Fibroblast of pulmonary artery (primary cell): ENCODE measurements around the gene NKD2.
"Not testable (repeated sequence)": the region's sequence is repeated elsewhere in the genome, so short reads cannot be mapped to it uniquely, and the experiment has no call there.

ENCODE experiments used
- DNase-seq: peaks from one replicate; pipeline ENCODE4 v3.0.0-alpha.2; 2010; ENCODE audit warnings: low read depth
- H3K4me3 ChIP-seq: replicated peaks from 2 replicates; pipeline ENCODE4 v1.5.1; 2011; ENCODE audit warnings: low read depth, mild to moderate bottlenecking, control low read depth, low read length, moderate library complexity
- CTCF ChIP-seq: IDR thresholded peaks from 2 replicates; pipeline ENCODE4 v1.5.1; 2011; ENCODE audit warnings: mild to moderate bottlenecking, control low read depth, low read length, inconsistent platforms; ENCODE audit errors: missing control alignments

NKD2 gene

GRCh38 chr5:1017691-1018455 is 9.3 kb downstream of the NKD2 start:
- no peak for TF ChIP-seq CTCF
- H3K4me3 ChIP-seq = no peak overlapping the region

GRCh38 chr5:1018596-1018995 is 10.0 kb downstream of the NKD2 start:
- no peak for DNase-seq
- H3K4me3 ChIP-seq = no peak overlapping the region
- no peak for TF ChIP-seq CTCF

More at GRCh38 chr5:1017691-1018455, 9.3 kb downstream of the NKD2 start:
- DNase-seq = no peak

DNA sequence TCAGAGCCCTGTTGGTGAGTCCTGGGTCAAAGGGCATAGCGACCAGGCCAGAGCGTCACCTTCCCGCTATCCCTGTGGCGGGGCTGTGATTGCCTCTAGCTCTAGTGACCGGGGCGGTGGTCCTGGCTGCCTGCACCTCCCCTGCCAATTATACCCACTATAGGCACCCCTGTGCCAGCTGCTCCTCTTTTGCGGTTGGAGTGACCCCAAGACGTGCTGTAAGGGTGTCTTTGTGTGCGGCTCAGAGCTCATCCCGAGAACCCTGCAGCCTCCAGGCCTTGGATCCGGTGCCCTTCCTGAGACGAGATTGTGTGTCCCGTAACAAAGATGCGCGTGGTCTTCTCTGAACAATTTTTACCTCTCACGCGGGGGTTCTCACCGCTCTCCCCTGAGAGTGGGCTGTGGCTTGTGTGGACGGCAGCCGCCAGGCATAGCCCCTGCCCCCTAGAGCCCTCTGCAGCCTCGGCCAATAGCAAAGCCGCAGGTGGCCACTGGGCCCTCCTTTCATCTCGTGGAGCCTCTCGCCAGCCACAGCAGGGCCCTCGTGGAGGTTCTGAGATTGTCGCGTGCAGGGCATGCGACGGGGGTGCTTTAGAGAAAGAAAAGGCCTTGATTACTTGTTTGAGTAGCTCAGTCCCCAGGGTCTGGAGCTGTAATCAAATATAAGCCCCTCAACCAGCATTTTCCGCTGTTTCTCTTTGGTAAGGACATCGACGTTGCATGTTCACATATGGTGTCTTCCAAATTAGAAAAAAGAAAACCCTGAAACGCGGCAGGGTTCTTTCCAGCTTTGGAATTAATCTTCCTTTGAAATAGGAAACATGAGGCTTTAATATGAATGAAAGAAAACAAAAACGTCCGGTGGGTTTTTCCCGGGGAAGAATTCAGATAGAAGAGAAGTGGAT is 10.7 kb downstream of the NKD2 start:
- no peak for DNase-seq
- H3K4me3 ChIP-seq = no peak overlapping the region
- TF ChIP-seq CTCF = no peak

GRCh38 chr5:1020452-1020961 is 11.9 kb downstream of the NKD2 start:
- no peak overlapping the region for H3K4me3 ChIP-seq
- no peak for DNase-seq
- no peak for TF ChIP-seq CTCF

DNA sequence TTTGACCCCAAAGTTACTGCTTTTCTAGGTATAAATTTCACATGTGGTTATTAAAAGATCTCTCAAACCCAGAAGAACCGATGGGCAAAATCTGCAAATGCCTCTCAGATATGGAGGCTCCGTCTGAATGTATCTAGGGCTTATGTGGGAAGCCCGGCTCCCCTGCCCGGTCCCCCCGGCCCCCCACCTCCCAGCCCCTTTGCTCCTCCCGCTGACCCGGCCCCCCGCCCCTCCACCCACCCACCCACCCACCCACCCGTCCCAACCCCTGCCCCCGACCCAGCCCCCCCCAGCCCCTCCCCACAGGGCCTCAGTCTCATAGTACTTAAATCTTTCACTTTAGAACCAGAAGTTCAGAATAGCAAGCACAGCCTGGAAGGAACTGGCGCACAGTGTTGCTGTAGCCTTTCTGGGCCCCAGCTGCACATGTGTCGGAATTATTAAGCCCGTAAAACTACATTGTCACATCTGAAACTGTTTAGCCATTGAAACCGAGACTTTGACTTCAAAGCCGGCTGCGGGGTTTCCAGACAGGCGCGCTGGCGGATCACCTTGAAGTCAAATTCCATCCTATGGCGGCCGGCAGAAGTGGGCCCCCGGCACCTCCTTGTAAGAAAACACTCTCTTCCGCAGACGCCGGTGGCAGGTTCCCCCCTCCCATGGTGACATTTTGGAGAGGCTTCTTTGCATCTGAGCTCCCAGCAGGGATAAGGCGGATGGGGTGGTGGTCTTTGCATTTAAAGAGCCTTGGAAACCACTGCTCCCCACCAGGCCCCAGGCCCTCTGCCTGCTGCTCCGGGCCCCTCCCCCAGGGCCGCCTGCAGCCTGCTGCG is 12.8 kb downstream of the NKD2 start:
- no peak for TF ChIP-seq CTCF
- DNase-seq = no peak
- no peak overlapping the region for H3K4me3 ChIP-seq

DNA sequence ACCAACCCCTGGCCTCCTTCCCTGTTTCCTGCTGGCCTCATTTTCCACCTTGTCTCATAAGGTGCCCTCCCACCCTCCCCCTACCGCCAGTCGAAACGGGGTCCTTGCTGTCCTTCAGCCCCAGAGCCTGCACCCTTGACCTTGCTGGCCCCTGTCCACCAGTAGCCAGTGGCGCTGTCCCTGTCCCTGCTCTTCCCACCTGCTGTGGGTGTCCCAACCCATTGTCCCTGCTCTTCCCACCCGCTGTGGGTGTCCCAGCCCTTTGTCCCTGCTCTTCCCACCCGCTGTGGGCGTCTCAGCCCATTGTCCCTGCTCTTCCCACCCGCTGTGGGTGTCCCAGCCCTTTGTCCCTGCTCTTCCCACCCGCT is 13.4 kb downstream of the NKD2 start:
- not testable (repeated sequence) for DNase-seq, H3K4me3 ChIP-seq
